SKM-1 treated with dmso at 0.1 percent for 144 hours (cell line): ENCODE results near the gene MTMR10.

Source experiments
- DNase-seq: peaks from one replicate; lab custom pipeline; 2025; ENCODE audit not compliant: unreplicated experiment; lab: John Stamatoyannopoulos, UW

The MTMR10 gene

DNA sequence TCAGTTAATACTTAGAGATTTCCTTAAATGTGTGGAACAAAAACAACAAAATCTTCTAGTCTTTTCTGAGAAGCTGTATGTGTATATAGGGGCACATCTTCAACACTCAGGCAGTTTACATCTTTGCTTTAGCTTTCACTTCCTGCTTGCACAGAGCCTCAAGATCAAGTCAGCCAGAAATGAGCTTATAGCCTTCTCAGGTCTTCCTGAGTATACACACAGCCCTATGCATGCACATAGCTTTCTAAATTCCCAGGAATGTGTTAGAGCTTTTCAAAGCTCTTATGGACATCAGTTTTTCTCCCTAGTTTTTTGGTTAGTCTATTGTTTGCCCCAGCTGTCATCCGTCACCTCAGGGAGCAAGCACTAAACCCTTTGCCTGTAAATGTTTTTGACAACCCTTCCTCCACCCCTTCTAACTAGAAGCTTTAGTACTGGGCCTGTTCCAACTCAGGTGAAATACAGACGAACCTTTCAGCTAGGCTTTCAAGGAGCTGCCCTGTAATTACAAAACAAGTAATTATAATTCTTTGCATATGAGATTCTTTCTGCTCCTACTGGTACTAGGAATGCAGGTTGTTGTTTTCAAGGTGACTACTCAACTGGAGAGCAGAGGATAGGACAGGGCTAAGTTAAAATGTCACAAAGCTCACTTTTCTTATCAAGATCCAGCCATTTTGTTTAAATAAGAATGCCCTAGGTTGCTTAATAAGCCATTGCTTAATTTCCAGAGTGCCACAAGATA is 22.6 kb upstream of the MTMR10 start:
- DNase-seq = no peak

DNA sequence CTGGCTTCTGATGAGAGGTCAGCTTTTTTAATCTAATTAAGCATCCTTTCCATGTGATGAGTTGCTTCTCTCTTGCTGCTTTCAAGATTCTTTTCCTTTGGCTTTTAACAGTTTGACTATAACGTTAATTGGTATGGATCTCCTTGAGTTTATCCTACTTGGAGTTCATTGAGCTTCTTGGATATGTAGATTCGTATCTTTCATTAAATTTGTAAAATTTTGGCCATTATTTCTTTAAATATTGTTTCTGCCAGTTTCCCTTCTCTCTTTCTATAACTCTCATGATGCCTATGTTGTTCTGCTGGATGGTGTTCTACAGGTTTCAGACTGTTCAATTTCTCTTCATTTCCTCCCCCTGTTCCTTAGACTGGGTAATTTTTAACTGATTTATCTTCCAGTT is 21.0 kb upstream of the MTMR10 start:
- no peak for DNase-seq

DNA sequence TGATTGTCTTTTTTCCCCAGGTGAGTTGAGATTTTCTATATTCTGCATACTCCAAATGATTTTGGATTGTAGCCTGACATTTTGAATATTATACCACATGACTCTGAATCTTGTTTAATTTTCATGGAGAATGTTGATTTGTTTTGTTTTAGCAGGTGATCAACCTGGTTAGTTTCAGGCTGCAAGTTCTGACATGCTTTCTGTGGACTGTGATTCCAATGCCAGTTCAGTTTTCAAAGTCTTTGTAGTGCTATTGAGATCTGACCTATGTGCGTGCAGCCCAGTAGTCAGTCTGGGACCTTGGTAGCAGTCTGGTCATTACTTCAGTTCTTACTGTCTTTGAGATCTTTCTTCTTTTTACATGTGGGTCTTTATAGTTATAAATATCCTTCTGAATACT is 18.6 kb upstream of the MTMR10 start:
- DNase-seq = no peak

DNA sequence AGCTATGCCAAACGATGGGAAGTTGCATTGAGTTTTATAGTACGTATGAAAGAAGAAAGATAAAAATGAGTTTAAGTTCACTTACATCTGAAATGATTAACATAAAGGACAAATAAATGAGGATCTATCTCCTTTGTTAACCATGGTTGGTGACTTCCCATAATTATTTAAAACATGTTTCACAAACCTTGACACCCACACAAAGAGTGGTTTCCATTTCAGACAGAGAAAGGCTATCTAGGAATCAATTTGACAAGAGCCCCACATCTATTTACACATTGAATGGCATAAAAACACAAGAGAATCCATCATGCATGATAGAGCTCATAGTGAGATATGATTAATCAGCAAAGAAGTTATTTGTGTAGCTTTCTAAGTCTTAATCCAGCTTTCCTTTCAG is 14.2 kb upstream of the MTMR10 start:
- no peak for DNase-seq

DNA sequence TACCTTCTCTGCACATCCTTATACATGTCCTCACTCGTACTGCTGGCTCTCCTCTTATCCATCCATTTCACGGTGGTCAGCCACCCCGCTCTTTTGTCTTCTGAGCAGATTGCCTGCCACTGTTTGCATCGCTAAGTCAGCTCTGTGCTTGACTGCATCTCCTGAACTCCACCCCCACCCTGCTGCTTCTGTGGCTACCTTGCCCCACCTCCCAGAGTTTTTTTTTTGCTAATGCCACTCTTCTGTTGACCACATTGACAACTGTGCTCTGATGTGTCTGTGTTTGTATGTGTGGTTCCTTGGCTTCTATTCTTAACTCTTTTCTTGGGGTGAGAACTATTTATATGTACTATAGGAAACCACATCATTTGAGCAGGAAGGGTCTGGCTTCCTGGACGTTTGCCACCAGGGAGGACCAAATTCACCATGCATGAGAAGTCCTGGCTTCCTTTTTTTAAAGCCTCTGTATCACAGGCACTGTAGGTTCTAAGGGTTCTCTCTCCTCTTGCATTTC is 12.8 kb upstream of the MTMR10 start:
- peak; percentile 97 for DNase-seq

DNA sequence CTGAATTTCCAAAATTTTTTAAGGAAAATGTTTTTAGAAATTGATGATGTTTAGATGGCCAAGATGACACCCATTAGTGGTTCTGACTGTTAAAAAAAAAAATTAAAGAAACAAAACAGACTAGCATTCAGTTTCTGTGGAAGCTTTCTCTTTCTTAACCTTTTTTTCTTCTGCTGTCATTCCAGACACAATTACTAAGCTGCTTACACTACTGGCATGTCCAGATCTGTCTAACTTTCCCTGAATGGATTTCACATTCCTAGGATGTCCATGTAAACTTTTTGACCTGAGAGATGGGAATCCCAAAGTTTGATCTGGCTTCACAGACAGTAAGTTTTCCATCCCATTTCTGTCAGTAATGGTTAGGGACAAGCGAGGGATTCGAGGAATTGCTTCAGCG is 10.3 kb upstream of the MTMR10 start:
- DNase-seq = no peak

DNA sequence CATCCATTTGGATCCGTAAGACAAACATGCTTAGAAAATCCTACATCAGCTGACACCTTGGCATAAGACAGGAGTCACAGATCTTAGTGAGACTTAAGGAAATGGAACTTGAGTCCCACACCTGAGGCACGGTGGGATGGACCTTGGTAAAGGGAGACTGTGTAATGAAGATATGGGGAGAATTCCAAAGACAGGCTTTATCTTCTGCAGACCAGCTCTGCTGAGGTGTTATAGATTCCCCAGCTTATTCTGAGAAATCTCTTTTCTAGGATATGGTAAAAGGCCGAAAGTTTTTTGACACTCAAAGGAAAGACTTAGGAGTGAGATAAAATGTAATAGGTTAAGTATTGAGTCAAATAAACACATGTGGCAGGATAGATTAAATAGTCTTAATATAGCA is 8.3 kb upstream of the MTMR10 start:
- DNase-seq = no peak

DNA sequence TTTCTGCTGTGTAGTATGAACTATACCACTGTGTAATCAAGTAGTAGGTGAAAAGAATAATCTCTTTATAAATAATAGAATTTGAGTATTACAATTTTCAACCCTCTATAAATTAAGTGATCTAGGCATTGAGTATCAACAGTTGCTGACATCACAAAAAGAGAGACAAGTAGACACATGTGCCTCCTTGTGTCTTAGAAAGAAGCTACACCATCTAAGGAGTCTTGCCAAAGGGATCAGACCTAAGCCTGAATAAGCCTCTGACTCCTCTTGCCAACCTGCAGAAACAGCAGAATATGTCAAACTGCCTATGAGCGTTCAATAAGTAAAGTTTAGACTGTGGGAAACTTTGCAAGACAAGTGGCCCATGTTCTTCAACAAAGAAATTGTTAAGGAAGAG is 5.8 kb upstream of the MTMR10 start:
- no peak for DNase-seq

DNA sequence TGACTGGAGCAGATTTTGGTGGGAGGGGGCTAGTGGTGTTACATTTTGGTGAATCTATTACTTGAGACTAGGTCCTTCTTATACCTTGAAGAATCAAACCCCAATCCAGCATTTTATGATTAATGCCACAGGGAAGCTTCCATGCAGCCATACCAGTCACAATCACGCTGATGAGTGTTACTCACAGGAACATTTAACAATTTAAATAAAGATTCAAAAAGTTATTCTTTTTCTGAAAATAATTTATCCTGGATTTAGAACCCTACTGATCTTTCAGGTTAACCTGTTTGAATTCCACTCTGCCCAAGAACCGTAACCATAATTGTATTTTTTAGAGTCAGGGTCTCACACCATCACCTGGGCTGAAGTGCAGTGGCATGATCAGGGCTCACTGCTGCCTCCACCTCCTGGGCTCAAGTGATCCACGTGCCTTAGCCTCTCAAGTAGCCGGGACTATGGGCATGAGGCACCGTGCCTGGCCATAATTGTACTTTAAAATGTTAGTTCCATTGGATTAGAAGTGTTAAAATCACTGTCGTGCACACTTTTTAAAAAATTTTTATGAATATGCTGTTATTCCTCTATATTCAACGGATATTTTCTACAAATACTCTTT is 929 bp upstream of the MTMR10 start:
- no peak for DNase-seq

DNA sequence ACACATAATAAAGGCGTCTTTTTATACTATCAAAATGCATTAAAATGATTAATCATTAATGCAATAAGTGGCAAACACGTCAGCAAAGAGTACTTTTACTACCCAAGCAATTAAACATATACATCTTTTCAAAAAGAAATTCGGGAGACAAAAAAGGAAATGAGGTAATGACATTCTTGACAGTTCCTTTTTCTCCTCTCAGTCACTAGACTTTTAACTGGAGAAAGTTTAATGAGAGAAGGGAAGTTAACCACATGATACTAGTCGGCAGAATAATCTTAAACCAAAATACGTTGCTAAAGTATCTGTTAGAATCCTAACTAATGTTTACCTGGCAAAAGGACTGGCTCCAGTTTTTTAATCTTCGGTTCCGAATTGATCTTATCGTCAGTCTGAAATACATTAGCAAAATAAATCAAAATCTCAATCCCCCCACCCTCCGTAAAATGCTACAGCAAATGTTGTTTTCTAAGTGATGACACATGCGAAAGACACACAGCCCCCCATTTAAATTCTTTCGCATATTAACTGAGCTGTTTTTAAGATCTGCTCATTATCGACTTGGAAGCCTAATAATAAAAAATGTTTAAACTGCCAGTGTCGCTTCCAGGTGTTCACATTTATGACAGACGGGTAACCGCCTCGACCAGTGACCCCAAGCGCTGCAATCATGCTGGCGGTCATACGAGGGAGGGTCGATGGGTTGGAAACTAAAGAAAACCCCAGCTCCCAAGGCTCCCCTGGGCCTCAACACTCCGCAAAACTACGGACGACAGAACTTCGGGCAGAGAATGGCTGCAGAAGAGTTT is 778 bp downstream of the MTMR10 start:
- peak; percentile 65 for DNase-seq

DNA sequence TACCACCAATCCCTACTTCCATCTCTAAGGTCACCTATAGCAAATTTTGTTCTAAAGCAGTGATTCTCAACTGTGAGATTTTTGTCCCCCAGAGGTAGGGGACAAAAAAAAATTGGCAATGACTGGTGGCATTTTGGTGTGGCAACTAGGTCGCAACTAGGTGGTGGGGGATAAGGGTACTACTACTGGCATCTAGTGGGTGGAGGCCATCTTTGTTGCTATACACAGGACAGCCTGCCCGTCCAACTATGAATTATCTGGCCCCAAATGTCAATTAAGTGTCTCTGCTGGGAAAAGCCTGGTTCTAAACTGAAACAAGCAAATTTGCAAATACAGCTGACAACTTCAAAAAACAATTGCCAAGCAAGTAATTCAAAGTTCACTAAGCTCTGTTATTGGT is 1.4 kb downstream of the MTMR10 start:
- no peak for DNase-seq

DNA sequence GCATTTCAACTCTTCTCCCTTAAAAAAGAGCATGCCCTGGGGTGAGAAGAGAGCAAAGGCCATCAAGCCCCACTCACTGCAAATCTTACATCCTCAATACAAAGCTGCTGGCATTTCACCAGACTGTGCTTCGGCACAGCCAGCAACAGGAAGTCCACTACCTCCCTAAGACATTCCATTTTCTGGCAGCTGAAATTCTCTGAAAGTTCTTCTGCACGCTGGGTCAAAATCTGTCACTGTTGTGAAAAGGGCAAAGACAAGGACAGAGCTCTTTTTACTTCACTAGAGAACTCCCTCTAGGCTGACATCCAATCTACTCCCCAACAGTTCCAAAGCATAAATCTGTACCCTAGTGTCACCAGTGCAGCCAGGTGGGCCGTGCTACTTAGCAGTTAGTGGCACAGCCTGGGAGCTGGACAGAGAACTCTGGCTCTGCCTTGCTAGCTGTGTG is 6.3 kb downstream of the MTMR10 start:
- no peak for DNase-seq

DNA sequence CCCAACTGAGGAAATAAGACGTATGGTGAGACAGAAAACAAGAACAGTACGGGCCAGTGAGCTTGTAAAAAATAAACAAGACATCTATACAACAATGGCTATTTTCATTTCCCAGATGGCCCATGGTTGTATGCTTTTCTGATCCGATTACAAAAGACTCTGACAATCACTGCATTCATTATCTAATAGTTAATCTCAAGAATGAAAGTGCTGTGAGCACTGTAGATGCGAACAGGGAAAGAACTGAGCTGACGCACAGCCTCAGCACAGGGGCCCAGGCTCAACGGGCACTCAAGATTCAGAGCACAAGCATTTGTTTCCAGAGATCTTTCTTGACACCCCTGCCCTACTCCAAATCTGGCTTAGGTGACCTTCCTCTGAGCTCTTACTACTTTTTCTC is 6.9 kb downstream of the MTMR10 start:
- DNase-seq = no peak

DNA sequence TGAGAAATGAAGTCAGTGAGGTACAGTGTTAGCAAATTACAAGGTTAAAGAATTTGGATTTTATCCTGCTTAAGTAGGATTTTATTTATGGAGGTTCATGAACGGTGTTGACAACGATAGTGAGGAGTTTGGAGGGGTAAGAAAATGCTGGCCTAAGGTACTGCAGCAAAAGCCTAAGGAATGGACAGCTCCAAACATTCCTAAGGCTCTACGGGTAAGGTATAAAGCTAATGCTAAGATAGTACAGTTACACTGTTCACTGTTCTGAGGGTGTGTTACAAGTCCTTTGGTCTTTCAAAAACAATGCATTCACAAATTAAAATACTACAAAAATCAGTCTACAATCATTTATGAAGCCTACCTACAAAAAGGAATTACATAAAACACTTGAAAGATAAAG is 7.3 kb downstream of the MTMR10 start:
- DNase-seq = no peak

DNA sequence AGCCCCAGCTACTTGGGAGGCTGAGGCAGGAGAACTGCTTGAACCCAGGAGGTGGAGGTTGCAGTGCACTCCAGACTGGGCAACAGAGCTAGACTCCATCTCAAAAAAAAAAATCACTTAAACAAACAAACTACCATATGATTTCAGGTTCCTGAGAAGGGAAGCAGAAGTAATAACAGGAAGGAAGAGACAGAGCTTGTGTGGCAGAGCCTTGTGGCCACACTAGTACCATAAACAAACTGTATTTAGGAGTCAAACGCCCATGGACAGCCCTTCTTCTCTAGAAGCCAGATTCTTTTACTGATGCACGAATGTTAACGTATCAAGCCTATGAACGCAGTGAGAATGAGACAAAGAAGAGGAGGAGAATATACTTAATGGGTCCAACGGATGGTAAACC is 12.0 kb downstream of the MTMR10 start:
- peak; percentile 37 for DNase-seq

DNA sequence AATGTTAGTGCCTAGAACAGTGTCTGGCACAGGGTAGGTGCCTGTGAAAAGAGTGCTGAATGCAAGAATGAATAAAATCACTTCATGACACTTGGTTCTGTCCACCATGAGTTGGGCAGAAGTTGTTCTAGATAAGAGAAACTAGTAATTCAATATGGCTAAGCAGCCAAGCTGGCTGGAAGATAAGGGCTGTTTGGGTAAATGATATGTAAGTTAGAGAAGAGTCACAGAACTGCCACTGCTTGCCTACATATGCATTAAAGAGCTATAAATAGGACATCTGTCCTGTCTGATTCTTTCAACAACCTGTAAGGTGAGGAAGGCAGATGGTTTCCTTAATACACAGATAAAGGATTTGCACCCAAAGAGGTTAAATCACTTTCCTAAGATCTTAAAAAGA is 13.1 kb downstream of the MTMR10 start:
- no peak for DNase-seq

DNA sequence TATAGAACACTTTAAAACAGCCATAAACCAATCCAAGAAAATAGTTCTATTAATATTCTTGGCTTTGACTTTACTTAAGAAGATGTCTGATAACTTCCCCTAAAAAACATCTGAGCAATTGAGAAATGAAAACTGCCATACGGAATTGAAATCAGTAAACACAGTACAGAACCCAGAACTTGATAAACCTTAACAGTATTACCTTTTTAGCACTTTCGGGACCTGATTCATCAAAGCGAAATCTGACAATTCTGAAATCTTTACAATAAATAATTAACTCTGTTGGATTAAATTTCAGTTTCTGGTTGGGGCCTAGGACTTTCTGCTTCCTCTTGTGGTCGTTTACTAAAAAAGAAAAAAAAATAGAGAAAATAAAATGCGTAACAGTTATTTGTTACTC is 17.3 kb downstream of the MTMR10 start:
- DNase-seq = no peak

DNA sequence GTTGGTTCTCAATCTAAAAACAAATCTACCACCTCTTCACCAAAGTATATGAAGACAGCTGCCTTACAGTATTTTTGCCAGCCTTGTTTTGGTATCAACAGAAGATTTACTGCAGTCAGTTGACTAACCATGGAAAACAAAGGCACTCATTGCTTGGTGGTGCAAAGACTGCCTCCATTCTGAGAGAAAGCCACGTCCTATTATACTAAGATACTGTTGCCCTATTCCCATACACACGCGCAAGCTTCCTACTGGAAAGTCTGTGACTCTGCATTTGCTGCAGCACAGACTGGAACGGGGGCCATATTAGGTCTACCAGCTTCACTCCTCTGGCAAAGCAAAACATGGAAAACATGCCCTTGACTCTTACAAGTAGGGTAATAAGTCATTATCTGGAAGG is 18.0 kb downstream of the MTMR10 start:
- no peak for DNase-seq

DNA sequence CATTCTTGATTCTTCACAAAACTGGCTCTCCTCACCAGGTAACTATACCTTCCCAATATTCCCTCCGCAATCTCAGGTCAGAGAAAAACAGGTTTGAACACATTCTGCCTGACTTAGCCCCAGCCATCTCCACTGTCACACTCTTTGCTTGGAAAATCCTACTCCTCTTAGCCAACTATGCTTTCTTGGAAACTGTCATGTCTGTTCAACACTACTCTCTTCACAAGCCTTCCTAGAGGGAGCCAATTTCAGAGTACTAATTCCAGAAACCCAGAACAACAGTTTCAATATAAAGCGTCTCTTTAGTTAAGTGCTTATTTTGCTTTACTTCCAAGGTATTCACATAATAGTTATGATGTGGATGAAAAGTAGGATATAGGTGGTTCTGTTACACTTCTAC is 21.7 kb downstream of the MTMR10 start:
- DNase-seq = no peak

DNA sequence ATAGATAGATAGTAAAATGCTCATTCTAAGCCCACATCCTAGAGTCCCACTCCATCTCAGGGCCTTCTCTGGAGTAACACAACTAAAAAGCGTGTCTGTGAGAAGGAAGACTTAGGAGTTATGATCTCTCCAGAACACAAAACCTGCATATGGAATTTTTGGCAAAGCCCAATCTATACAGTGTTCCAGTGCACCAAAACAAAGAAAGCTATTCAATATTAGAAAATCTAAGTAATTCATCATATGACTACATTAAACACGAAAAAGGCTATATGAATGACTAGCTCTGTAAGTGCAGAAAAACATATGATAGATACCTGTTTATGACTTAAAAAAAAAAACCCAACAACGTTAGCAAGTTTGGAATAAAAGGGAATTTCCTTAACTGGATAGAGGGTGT is 27.7 kb downstream of the MTMR10 start:
- DNase-seq = no peak

DNA sequence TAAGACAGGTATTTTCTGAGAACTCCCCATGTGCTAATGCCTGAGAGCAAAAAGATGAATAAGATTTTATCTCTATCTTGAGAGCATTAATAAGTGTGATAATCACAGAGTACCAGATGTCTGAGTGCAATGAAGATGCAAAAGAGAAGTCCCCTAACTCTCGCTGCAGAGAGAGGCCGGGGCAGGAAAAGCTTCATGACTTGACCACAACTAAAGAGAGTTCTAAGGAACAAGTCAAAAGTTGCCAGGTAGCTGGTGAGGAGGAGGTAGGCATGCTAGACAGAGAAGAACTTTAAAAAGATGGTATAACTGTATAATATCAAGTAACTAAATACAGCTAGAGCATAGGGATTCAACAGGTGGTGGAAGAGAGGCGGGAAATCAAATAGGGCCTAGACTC is 28.8 kb downstream of the MTMR10 start:
- DNase-seq = no peak

DNA sequence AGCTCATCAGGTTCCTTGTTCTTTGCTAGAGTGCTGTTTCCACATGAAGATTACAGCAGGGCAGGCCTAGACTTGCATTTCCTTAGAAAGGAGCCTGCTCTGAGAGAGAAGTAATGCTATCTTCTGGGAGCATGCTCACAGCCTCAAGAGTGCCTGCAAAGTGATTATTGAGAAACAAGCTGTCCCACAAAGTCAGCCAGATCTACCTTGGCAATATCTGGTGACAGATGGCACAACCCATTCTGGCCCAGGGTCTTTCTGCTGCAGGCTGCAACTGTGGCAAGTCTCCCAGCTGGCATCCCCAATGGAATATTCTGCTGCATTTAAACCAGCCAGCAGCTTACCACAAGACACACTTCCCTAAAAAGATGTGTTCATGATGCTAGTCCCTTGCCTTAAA is 29.3 kb downstream of the MTMR10 start:
- peak; percentile 54 for DNase-seq
